OCI-LY1 (cell line): Measurements from ENCODE around the gene DOK7.

ENCODE experiments used
- H2AFZ ChIP-seq: fragments of 200-600 bp; sonication (generic), shearing (Covaris generic); 2 replicates; pipeline ENCODE4 v1.6.0; 2014; ENCODE audit warnings: antibody characterized with exemption, mild to moderate bottlenecking, low read length
- H3F3A ChIP-seq: fragments of 200-600 bp; sonication (generic), shearing (Covaris generic); 2 replicates; pipeline ENCODE4 v1.6.0; 2014; ENCODE audit warnings: mild to moderate bottlenecking, antibody characterized with exemption, low read length, moderate library complexity; ENCODE audit not compliant: insufficient read depth
- H3K27ac ChIP-seq: fragments of 200-600 bp; sonication (generic); 2 replicates; pipeline ENCODE4 v1.5.1; 2014; ENCODE audit warnings: low read length, mixed run types, mild to moderate bottlenecking, low read depth; ENCODE audit not compliant: poor library complexity, severe bottlenecking
- H3K27me3 ChIP-seq: fragments of 200-600 bp; sonication (generic); 2 replicates; pipeline ENCODE4 v1.6.0; 2014; ENCODE audit warnings: antibody characterized with exemption, mild to moderate bottlenecking, low read length, moderate library complexity; ENCODE audit not compliant: insufficient read depth
- H3K36me3 ChIP-seq: fragments of 200-600 bp; sonication (generic); 2 replicates; pipeline ENCODE4 v1.6.1; 2014; ENCODE audit warnings: mild to moderate bottlenecking, antibody characterized with exemption, low read length, moderate library complexity, mixed read lengths; ENCODE audit not compliant: insufficient read depth
- H3K4me1 ChIP-seq: fragments of 200-600 bp; sonication (generic); 2 replicates; pipeline ENCODE4 v1.5.1; 2014; ENCODE audit warnings: mild to moderate bottlenecking, low read length, moderate library complexity; ENCODE audit not compliant: insufficient read depth, severe bottlenecking
- H3K4me2 ChIP-seq: fragments of 200-600 bp; sonication (generic), shearing (Covaris generic); 2 replicates; pipeline ENCODE4 v1.6.1; 2014; ENCODE audit warnings: low read length
- H3K4me3 ChIP-seq: fragments of 200-600 bp; sonication (generic); 2 replicates; pipeline ENCODE4 v1.5.1; 2014; ENCODE audit warnings: low read length, low read depth, mild to moderate bottlenecking, mixed read lengths; ENCODE audit not compliant: poor library complexity, severe bottlenecking
- H3K79me2 ChIP-seq: fragments of 200-600 bp; shearing (Covaris generic); 2 replicates; pipeline ENCODE4 v1.6.1; 2016; ENCODE audit warnings: mixed run types, low read length, mixed read lengths; ENCODE audit not compliant: insufficient read depth
- H3K9ac ChIP-seq: fragments of 200-600 bp; sonication (generic), shearing (Covaris generic); 2 replicates; pipeline ENCODE4 v1.6.1; 2014; ENCODE audit warnings: mild to moderate bottlenecking, low read length, mixed read lengths
- H3K9me2 ChIP-seq: fragments of 200-600 bp; sonication (generic), shearing (Covaris generic); 2 replicates; pipeline ENCODE4 v1.6.1; 2014; ENCODE audit warnings: low read depth, mild to moderate bottlenecking, low read length, mixed read lengths
- H3K9me3 ChIP-seq: fragments of 200-600 bp; shearing (Covaris generic); 2 replicates; pipeline ENCODE4 v1.6.1; 2014; ENCODE audit warnings: low read length, mixed read lengths
- H4K20me1 ChIP-seq: fragments of 200-600 bp; sonication (generic), shearing (Covaris generic); 2 replicates; pipeline ENCODE4 v1.6.0; 2016; ENCODE audit warnings: mild to moderate bottlenecking, low read length; ENCODE audit not compliant: insufficient read depth
- CTCF ChIP-seq: fragments of 200-600 bp; sonication (generic), shearing (Covaris generic); IDR thresholded peaks from 2 replicates; pipeline ENCODE4 v1.5.1; 2017; ENCODE audit warnings: mild to moderate bottlenecking, antibody characterized with exemption, low read length, moderate library complexity, mixed read lengths
- EZH2 ChIP-seq: fragments of 200-600 bp; sonication (generic), shearing (Covaris generic); IDR thresholded peaks from 2 replicates; pipeline ENCODE4 v1.8.0; 2017; ENCODE audit warnings: borderline replicate concordance, mixed run types, mild to moderate bottlenecking, antibody characterized with exemption, low read length, moderate library complexity, mixed read lengths

DOK7 gene

GRCh38 chr4:3513807-3514206, 50.7 kb downstream of the DOK7 start:
- H3K4me3 ChIP-seq, result no peak overlapping the region
- no peak overlapping the region for H3K9ac ChIP-seq
- no peaks in the 10 kb centered on the region for H3K9me2 ChIP-seq
- H3K4me1 ChIP-seq, result no peaks in the 10 kb centered on the region
- TF ChIP-seq CTCF (no peak), EZH2 (no peak)
- no peak overlapping the region for H3K27ac ChIP-seq
- no peak overlapping the region for H2AFZ ChIP-seq
- H4K20me1 ChIP-seq, result no peaks in the 10 kb centered on the region
- no peaks in the 10 kb centered on the region for H3K79me2 ChIP-seq
- peaks cover 3% of the 10 kb centered on the region for H3K36me3 ChIP-seq
- H3F3A ChIP-seq, result no peaks in the 10 kb centered on the region
- H3K4me2 ChIP-seq, result no peak overlapping the region
- H3K9me3 ChIP-seq, result no peaks in the 10 kb centered on the region
- no peaks in the 10 kb centered on the region for H3K27me3 ChIP-seq

- Histone ChIP-seq H3K27ac (no peak overlapping the region), H3K27me3 (no peaks in the 10 kb centered on the region), H3K9me3 (no peaks in the 10 kb centered on the region), H3K4me1 (no peaks in the 10 kb centered on the region), H3F3A (no peaks in the 10 kb centered on the region), H3K9me2 (no peaks in the 10 kb centered on the region), H3K79me2 (no peaks in the 10 kb centered on the region), H3K36me3 (peaks cover 3% of the 10 kb centered on the region; the same call in 1 of the 2 replicates), H3K4me2 (no peak overlapping the region), H4K20me1 (no peaks in the 10 kb centered on the region), H3K9ac (no peak overlapping the region), H2AFZ (no peak overlapping the region), H3K4me3 (no peak overlapping the region)
- no peak for TF ChIP-seq EZH2
- no peak for TF ChIP-seq CTCF
These were observed 51.2 kb downstream of the DOK7 start for GRCh38 chr4:3514221-3514780.

- Histone ChIP-seq H3K4me2 (no peak overlapping the region), H3K9ac (no peak overlapping the region), H3K27ac (no peak overlapping the region), H3K4me1 (no peaks in the 10 kb centered on the region), H3K9me3 (no peaks in the 10 kb centered on the region), H3K9me2 (no peaks in the 10 kb centered on the region), H2AFZ (no peak overlapping the region), H4K20me1 (no peaks in the 10 kb centered on the region), H3K36me3 (0 out of 2 replicates have a peak, but pooled peaks cover 3% of the 10 kb centered on the region), H3K27me3 (no peaks in the 10 kb centered on the region), H3F3A (no peaks in the 10 kb centered on the region), H3K79me2 (no peaks in the 10 kb centered on the region), H3K4me3 (no peak overlapping the region)
- no peak for TF ChIP-seq EZH2
- no peak for TF ChIP-seq CTCF
These were observed 51.8 kb downstream of the DOK7 start for GRCh38 chr4:3514806-3515501.
